T-helper 2 cell treated with Interferon-gamma antibody and Interleukin-4, amounts not matched to agents 100 ng/mL and 5 ng/mL, for 36 hours (primary cell): ENCODE measurements around the gene KLHL7. TPM values are rescaled to one million over a fixed set of nuclear protein-coding genes. Genes with fewer than 3 reads are reported as not detected.
"Not testable (repeated sequence)": the region's sequence is repeated elsewhere in the genome, so short reads cannot be mapped to it uniquely, and the experiment has no call there.

ENCODE experiments used
- intact Hi-C: fragments of 100-400 bp; cut with micrococcal nuclease; formaldehyde crosslinking; loops from one replicate; pipeline ENCODE4 v1.15.1; 2023
- total RNA-seq: library from RNA; stranded (reverse); gene quantifications from 2 replicates; pipeline ENCODE4 v1.2.3, GENCODE V29; 2022

The KLHL7 gene
- total RNA-seq, 1 donor from 2014 or later: 12.5 TPM

DNA sequence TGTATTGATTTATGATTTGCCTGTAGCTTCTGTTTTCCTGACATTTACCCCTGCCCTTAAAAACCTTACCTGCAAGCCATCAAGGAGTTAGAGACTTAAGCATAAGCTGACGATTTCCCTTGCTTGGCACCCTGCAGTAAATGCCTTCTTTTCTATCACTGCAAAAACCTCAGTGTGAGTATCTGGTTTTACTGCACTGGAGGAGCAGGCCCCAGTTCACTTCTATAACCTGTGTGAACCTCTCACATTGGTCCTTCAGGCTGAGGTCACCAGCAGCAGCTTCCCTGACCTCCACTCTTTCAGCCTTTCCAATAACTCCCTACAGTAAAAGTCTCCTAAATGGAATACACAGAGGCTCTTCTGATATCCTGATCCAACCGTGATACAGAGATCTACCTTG, 106.8 kb downstream of the KLHL7 start:
- intact Hi-C loops: no loop called here

DNA sequence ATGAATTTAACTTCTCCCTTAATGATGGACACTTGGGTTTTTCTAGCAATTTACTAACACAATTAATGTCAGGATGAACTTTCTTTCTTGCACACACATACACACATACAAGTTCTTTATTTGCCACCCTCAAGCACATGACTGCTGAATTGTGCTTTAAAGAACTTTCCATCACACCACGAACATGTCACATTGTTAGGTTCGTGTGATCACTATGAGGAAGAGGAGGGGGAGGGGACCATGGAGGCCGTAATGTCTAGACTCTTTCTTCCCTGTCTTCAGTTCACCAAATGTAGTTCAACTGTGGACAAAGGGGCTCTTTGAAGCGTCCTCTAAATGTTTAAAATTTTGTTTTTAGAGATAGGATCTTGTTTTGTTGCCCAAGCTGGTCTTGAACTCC, 107.3 kb downstream of the KLHL7 start:
- intact Hi-C loops: no loop called here

DNA sequence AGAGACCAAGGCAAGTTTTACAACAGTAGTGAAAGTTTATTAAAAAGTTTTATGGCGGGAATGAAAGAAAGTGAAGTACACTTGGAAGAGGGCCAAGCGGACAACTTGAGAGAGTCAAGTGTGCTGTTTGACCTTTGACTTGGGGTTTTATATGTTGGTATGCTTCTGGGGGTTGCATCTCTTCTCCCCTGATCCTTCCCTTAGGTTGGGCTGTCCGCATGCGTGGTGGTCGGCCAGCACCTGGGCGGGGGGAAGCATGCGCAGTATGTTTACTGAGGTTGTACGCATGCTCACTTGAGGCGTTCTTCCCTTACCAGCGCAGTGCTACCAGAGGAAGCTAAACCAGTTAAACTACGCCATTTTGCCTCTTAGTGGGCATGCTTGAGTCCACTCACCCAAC, 108.2 kb downstream of the KLHL7 start:
- intact Hi-C loops: no loop called here

- intact Hi-C loops: no loop called here
Measured at GRCh38 chr7:23214423-23214822, 108.8 kb downstream of the KLHL7 start.

GRCh38 chr7:23214938-23215337, 109.4 kb downstream of the KLHL7 start:
- intact Hi-C loops: no loop called here

- intact Hi-C loops: no loop called here
Measured at GRCh38 chr7:23216021-23216420, 110.4 kb downstream of the KLHL7 start.

DNA sequence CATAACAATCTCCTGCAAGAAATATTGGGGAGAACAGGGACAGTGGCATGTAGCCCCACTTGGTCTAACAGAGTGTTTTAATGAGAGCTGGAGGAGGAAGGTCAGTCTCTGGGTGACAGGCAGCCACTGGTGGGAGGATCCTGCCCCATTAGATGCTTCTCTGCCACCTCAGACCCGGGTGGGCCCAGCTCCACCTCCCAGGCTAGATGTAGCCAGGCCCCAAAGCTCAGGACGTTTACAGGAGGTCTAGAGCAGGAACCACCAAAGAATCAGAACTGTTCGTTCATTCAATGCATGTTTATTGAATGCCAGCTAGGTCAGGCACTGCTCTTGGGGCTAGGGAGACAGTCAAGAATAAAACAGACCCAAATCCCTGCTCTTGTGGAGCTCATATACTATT, 112.6 kb downstream of the KLHL7 start:
- intact Hi-C loops: no loop called here

DNA sequence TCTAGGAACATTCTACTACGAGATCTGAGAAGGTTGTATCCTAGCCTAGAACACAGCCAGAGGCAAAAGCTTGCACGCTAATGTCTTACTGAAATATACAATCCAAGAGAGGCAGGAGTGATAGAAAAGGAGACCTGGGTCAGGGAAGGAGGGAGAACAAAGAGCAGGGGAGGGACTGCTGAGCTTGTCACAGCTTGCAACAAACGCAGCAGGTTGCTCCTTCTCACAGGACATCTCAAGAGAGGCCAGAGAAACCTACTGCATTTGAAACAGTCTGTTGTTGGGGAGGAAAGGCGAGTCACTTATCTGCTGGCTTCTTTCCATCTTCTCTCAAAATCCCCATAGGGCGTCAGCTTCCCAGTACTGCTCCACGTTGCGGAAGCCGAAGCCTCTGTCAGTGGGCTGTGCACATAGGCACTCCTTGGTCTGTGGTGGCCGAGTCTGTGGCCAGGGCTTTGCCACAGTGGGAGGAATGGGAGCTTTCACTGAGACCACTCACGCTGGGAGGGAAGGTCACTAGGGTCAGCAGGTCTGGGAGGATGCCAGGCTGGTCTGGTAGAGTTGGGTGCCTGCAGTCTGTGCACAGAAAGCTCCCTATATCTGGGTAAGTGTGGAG, 115.2 kb downstream of the KLHL7 start:
- intact Hi-C loops: no loop called here

DNA sequence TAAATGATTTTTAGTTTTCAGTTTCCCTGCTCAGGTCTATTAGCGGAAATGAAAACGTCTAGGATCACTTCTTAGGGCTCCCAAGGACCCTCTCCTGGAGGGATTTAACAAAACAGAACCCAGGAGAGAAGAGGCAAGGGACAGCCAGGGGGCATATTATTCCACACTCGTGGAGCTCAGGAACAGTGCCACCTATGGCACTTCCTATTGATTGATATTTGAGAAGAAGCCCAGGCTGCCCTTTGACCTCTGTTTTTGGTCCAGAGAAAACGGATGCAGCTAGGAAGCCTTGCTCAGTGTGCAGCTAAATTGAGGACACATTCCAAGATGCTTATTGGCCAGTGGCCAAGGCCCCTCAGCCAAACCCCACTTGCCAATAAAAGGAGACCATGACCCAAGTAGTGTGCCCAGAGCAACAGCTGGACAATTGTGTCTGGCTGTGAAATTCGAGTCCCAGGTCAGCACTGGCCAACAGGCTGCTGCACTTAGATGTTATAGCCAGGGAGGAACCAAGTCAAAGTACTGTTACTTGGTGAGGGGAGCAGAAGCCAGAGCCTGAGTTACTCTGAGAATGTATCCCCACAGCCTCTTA, 117.0 kb downstream of the KLHL7 start:
- intact Hi-C loops: no loop called here

DNA sequence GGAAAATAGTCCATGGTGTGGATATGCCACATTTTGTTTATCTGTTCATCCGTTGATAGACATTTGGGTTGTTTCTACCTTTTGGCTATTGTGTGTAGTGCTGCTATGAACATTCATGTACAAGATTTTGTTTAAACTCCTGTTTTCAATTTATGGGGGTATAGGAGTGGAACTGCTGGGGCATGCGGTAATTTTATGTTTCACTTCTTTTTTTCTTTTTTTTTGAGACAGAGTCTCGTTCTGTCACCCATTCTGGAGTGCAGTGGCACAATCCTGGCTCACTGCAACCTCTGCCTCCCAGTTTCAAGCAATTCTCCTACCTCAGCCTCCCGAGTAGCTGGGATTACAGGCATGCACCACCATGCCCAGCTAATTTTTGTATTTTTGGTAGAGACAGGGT, 118.8 kb downstream of the KLHL7 start:
- intact Hi-C loops: not testable (repeated sequence)

DNA sequence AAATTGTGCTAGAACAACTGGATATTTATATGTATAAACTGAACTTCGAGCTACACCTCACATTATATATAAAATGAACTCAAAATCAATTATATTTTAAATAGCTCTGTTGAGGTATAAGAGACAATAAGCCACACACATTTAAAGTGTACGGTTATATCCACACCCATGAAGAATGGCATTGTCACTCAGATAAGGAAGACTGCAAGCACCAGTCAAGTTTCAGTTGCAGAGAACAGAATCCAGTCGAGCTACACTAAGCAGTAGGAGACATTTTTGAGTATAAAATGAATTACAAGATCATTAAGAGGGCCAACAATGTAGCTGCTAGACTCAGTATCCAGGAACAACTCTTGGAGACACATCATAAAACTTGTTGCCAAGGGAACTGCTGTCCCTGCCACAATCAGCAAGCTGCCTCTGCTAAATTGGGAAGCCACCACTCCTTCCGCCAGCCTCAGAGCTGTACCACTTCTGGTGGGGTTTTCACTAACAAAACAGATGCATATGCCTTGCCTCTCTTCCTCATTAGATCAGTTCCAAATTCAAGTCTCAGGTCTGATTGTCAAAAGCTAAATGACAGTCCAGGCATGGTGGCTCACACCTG, 121.4 kb downstream of the KLHL7 start:
- intact Hi-C loops: no loop called here

Other genes starting within 250 kb of the KLHL7 start
- 89.8 and 93.5 TPM in 2 replicates for gene HYCC1, start 91.7 kb upstream of the KLHL7 start, total RNA-seq
- 48.3 and 51.9 TPM in 2 replicates for gene NUP42, start 76.3 kb downstream of the KLHL7 start, total RNA-seq
- 0.73 and 0.82 TPM in 2 replicates for gene GPNMB, start 141.0 kb downstream of the KLHL7 start, total RNA-seq
- 56.3 and 61.4 TPM in 2 replicates for gene MALSU1, start 193.6 kb downstream of the KLHL7 start, total RNA-seq